SU-DHL-6 (cell line): ENCODE results near the gene SERPINB2.

Experiments used
- EZH2phosphoT487 ChIP-seq: fragments of 200-600 bp; sonication (generic), shearing (Covaris generic); conservative IDR thresholded peaks from 2 replicates; pipeline ENCODE4 v1.6.1; 2018; ENCODE audit warnings: mild to moderate bottlenecking, antibody characterized with exemption, low read length, moderate library complexity, mixed read lengths
- TF ChIP-seq, protein P1 (sequence below): fragments of 200-600 bp; sonication (generic); IDR thresholded peaks from one replicate; pipeline ENCODE4 v1.5.1; 2017; ENCODE audit warnings: antibody characterized with exemption, mild to moderate bottlenecking, low read length, moderate library complexity; ENCODE audit not compliant: insufficient read depth, poor library complexity, severe bottlenecking

DNA sequence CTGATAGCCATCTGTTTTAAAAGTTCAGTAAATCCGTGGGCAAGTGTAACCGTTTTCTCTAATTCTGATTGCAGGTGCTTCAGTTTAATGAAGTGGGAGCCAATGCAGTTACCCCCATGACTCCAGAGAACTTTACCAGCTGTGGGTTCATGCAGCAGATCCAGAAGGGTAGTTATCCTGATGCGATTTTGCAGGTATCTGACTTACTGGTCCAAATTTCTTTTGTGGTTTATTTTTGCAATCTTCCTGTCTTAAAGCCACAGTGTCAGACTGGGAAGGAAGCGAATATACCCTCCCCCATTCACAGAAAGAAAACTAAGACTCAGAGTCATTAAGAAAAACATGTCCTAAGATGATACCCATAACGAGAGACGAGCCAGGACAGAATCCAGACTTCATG lies 7.7 kb downstream of the SERPINB2 start:
- TF ChIP-seq, protein P1, sequence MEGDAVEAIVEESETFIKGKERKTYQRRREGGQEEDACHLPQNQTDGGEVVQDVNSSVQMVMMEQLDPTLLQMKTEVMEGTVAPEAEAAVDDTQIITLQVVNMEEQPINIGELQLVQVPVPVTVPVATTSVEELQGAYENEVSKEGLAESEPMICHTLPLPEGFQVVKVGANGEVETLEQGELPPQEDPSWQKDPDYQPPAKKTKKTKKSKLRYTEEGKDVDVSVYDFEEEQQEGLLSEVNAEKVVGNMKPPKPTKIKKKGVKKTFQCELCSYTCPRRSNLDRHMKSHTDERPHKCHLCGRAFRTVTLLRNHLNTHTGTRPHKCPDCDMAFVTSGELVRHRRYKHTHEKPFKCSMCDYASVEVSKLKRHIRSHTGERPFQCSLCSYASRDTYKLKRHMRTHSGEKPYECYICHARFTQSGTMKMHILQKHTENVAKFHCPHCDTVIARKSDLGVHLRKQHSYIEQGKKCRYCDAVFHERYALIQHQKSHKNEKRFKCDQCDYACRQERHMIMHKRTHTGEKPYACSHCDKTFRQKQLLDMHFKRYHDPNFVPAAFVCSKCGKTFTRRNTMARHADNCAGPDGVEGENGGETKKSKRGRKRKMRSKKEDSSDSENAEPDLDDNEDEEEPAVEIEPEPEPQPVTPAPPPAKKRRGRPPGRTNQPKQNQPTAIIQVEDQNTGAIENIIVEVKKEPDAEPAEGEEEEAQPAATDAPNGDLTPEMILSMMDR, result no peak
- TF ChIP-seq EZH2phosphoT487, result no peak
